ENCODE measurements around the gene FAM25G. TPM values are rescaled to one million over a fixed set of nuclear protein-coding genes. Genes with fewer than 3 reads are reported as not detected.
"Not testable (repeated sequence)": the region's sequence is repeated elsewhere in the genome, so short reads cannot be mapped to it uniquely, and the experiment has no call there.

FAM25G gene
- total RNA-seq, 6 experiments from 2014 or later = not detected

- H3K27me3 Mint-ChIP-seq (ENCODE audit: insufficient read depth); DNase-seq; H3K27ac Mint-ChIP-seq; H3K9me3 Mint-ChIP-seq; H3K4me3 Mint-ChIP-seq; H3K36me3 Mint-ChIP-seq (ENCODE audit: low read depth); H3K4me1 Mint-ChIP-seq (ENCODE audit: low read depth): not testable (repeated sequence)
These were observed 14.4 kb downstream of the FAM25G start for GRCh38 chr10:47477078-47477477.

DNA sequence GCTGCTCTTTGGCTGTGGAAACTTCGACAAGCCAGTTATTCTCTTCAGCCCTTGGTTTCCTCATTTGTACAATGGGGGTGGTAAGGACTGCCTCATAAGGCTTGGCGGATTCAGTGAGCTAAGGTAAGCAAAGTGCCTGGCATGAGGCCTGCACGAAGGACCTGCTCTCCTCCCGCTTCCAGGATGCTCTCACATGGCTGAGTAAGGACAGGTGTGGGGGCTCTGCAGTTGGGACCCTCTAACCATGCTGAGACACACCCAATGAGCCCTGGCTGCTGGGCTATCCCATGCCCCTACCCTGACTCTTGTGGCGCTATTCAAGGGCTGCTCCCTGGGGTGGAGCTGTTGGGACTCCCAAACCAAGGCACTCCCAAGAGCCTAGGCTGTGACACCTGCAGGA, 16.4 kb downstream of the FAM25G start:
- not testable (repeated sequence) for H3K27me3 Mint-ChIP-seq (ENCODE audit: insufficient read depth); H3K4me3 Mint-ChIP-seq; H3K36me3 Mint-ChIP-seq (ENCODE audit: low read depth); H3K4me1 Mint-ChIP-seq (ENCODE audit: low read depth); DNase-seq; H3K27ac Mint-ChIP-seq; H3K9me3 Mint-ChIP-seq

DNA sequence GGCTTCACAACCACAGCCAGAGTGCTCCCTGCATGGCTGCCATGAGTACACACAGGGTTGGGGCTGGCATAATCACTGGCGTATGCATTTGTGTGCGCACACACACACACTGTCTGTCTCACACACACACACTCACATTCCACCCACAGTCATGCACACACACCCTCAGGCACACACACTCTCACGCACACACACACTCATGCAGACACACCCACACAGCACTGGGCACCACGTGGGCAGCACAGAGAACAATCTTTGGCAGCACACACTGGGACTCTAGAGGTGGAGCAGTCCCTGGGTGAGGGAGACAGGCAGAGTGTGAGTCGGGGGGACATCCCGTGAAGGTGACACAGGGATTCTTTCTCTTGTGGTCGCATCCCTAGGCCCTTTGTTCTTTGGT, 18.0 kb downstream of the FAM25G start:
- H3K4me3 Mint-ChIP-seq; H3K9me3 Mint-ChIP-seq; H3K36me3 Mint-ChIP-seq (ENCODE audit: low read depth); H3K27ac Mint-ChIP-seq; H3K4me1 Mint-ChIP-seq (ENCODE audit: low read depth); DNase-seq; H3K27me3 Mint-ChIP-seq (ENCODE audit: insufficient read depth): not testable (repeated sequence)

DNA sequence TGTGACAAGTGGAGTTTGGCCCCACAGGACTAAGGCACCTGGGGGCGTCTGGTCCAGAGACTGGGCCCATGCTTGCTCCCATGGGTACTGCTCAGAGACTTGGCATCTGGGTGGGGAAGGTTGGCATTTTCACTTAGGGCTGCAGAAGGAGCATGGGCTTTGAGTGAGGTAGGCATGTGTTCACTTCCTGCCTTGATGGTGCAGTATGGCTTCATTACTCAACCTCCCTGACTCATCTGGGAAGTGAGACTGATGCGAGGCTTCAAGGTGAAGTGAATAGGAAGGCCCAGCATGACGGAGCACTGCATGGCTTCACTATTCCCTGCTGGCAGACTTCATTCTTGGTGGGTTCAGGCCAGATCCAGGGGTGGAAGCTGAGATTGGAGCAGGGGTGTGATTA, 18.9 kb downstream of the FAM25G start:
- not testable (repeated sequence) for H3K27me3 Mint-ChIP-seq (ENCODE audit: insufficient read depth); H3K4me1 Mint-ChIP-seq (ENCODE audit: low read depth); DNase-seq; H3K36me3 Mint-ChIP-seq (ENCODE audit: low read depth); H3K4me3 Mint-ChIP-seq; H3K9me3 Mint-ChIP-seq; H3K27ac Mint-ChIP-seq

DNA sequence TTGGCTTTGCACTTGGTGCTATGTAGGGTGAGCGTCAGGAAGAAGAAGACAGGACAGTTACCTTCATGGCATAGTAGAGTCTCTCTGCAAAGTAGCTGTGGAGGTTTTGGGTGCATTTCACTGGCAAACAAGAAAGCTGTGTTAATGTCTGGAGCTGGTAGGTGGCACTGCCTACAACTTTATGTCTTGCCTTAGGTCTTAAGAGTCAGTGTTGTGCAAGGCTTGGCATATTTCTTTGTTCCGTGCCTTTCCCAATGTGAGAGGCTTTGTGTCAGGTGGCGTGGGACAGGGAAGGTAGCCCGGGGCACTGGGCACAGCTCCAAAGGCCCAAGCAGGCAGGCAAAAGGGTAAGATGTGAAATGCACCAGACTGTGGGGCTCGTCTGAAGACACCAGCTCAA, 19.4 kb downstream of the FAM25G start:
- not testable (repeated sequence) for H3K27ac Mint-ChIP-seq; H3K27me3 Mint-ChIP-seq (ENCODE audit: insufficient read depth)

DNA sequence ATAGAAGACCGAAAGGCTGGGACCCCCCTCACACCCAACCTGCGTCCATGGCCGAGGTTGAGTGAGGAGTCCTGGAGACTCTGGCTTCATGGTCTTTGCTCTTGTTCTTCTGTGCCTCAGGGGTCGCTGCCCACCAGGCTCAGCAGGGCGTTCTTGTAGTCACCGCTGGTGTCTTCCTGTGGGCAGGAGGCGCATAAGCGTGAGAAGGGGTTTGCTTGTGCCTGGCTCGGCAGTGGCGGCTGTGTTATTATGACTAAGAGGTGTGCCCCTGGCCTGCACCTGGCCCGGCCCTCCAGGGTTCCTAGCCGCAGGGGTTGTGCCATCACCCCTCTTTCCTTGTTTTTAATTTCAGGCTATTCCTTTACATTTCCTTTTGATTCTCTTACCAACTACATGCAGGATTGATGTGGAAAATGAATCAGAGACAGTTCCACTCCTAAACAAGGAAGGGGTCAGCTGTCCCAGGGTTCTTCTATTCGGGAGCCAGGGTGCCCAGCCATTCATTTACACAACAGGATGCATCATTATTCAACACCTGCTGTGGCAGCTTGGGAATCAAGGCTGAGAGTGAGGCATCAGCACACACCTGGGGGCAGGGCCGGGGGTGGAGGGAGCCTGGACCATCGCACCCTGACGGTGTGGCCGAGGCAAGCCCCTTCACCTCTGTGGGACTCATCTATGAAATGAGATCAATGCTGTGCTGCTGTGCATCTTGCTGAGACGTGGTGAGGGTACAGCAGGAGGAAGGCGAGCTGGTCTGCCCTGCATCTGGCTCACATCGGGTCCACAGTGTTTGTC, 22.6 kb downstream of the FAM25G start:
- H3K9me3 Mint-ChIP-seq = not testable (repeated sequence)

More for the DNA sequence above, 19.4 kb downstream of the FAM25G start:
- H3K4me1 Mint-ChIP-seq (ENCODE audit: low read depth); H3K4me3 Mint-ChIP-seq; H3K9me3 Mint-ChIP-seq; H3K36me3 Mint-ChIP-seq (ENCODE audit: low read depth); DNase-seq: not testable (repeated sequence)

DNA sequence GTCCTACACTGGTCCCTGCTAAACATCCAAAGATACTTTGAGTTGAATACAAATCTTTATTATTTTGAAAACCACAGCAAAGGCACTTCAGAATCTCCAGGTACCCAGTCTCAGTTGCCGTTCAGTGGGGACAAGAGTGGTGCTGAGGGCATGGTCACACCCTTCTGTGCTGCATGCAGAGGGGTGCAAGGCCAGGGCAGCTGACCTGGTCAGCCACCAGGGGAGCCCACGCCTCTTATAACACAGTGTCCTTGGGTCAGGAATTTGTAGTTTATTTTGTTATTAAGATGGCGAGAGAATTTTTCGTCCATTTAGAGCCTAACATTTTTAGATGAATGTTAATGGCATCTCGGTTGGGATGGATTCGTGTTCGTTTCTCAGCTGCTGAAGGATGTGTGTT, 23.5 kb downstream of the FAM25G start:
- DNase-seq; H3K4me3 Mint-ChIP-seq; H3K4me1 Mint-ChIP-seq (ENCODE audit: low read depth); H3K9me3 Mint-ChIP-seq; H3K27me3 Mint-ChIP-seq (ENCODE audit: insufficient read depth); H3K27ac Mint-ChIP-seq; H3K36me3 Mint-ChIP-seq (ENCODE audit: low read depth): not testable (repeated sequence)

More for the DNA sequence above, 22.6 kb downstream of the FAM25G start:
- not testable (repeated sequence) for H3K27me3 Mint-ChIP-seq (ENCODE audit: insufficient read depth); H3K4me1 Mint-ChIP-seq (ENCODE audit: low read depth); H3K36me3 Mint-ChIP-seq (ENCODE audit: low read depth); H3K4me3 Mint-ChIP-seq; H3K27ac Mint-ChIP-seq; DNase-seq

- H3K27me3 Mint-ChIP-seq (ENCODE audit: insufficient read depth); H3K27ac Mint-ChIP-seq; H3K9me3 Mint-ChIP-seq; DNase-seq; H3K4me3 Mint-ChIP-seq; H3K36me3 Mint-ChIP-seq (ENCODE audit: low read depth): not testable (repeated sequence)
- peaks cover 13% of the 10 kb centered on the region for H3K4me1 Mint-ChIP-seq (ENCODE audit: low read depth)
These were observed 24.0 kb downstream of the FAM25G start for GRCh38 chr10:47467458-47467857.

GRCh38 chr10:47465216-47465917, 26.1 kb downstream of the FAM25G start:
- not testable (repeated sequence) for H3K36me3 Mint-ChIP-seq (ENCODE audit: low read depth); H3K4me3 Mint-ChIP-seq; H3K27ac Mint-ChIP-seq; DNase-seq; H3K27me3 Mint-ChIP-seq (ENCODE audit: insufficient read depth); H3K9me3 Mint-ChIP-seq
- H3K4me1 Mint-ChIP-seq (ENCODE audit: low read depth) = peaks cover 23% of the 10 kb centered on the region

DNA sequence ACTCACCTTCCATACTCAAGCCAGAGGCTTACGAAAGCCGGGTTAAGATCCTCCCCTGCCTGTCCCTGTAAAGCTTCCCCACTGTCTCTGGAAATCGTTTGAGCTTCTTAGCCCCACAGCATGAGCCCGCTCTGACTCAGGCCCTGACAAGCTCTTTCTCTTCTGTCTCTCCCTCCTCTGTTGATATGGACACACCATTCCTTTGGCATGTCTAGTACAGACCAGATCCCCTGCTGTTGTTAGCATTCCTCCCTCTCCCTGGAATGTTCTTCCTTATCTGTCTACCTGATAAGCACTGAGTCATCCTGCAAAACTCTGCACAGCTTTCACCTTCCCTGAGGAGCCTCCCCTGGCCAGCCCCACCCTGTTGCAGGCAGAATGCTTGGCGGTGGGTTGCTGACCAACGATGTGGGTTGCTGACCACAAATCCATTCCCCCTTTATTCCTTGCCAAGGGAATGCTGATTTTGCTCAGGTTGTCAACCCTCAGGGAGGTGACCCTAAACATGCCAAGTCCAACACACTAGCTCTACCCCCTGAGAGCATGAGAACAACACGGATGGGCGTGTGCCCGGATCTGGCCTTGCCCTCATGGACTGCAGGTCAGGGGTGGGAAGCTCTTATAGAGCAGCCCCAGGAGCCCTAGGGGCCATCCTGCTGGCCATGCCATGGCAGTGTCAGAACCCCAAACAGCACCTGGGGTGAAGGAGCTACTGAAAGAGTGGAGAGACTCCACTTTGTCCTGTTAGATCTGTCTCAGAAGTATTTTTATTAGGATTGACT, 28.7 kb downstream of the FAM25G start:
- H3K36me3 Mint-ChIP-seq (ENCODE audit: low read depth); H3K27me3 Mint-ChIP-seq (ENCODE audit: insufficient read depth); DNase-seq; H3K9me3 Mint-ChIP-seq; H3K4me3 Mint-ChIP-seq: not testable (repeated sequence)
- Mint-ChIP-seq H3K27ac (peak overlapping the region; percentile 36; the same call in 1 of the 2 replicates), H3K4me1 (ENCODE audit: low read depth) (peaks cover 37% of the 10 kb centered on the region)
